ENCODE results near the gene PRKN.

The PRKN gene

GRCh38 chr6:162727322-162728182 is at the start of gene PRKN, which contains the start of gene PACRG:
Gene PRKN (minus strand): TSS chr6:162727766.
Gene PACRG (plus strand): TSS chr6:162727974.
- DNase-seq (ENCODE audit: low read depth, low spot score), result peak; percentile 93

GRCh38 chr6:162777091-162777490 is 49.5 kb upstream of the PRKN start:
- DNase-seq (ENCODE audit: low read depth, low spot score), result no peak

DNA sequence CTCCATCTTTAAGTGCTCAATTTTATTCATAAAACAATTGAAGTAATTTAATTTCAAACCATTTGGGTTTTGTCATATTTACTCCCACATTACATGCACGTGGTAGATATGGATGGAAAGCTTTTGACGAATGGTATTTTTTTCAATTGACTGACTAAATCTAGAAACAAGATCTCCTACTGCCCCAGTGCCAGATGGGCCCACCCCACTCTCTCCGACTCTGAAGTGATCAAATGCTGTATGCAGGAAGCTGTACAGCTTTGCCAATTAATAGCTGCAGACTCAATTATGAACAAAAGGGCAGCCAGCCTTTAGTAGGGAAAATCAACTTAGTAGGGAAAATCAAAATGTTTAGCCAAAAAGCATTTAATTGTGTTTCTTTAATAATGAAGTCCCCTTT is 46.4 kb upstream of the PRKN start:
- no peak for DNase-seq (ENCODE audit: low read depth, low spot score)

- no peak for DNase-seq (ENCODE audit: low read depth, low spot score)
Measured at GRCh38 chr6:162772466-162772865, 44.9 kb upstream of the PRKN start.

DNA sequence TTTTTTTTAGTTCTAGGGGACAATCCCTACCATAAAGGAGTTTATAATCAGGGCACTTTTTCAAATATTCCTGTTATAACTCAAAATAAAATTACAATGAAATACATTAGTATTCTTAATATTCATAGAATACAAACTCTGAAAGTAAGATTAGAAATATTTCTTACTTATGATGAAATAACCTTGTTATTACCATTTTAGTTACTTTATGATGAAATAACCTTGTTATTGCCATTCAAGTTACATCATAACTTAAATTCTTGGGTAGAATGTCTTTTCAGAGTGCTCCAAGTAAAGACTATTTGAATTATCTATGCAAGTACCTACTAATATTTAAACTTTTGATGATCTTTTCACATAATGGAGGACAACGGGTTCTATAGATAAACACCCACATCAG is 43.4 kb upstream of the PRKN start:
- no peak for DNase-seq (ENCODE audit: low read depth, low spot score)

DNA sequence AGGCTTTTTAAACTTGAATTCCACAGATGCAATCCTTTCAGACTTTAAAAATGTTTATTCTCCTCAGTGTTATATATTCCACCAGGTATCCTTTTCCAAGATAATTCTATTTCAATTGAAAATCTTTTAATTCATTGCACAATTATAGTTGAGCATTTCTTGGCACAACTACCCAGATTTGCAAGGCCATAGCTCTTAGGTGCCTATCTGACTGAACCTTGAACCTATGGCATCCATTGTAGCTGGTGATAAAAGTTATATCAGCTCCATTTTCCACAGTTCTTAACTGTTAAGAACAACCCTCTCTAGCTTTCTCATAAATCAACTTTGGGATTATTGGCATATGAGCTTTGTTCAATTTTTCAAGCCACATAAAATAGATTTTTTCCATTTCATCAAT is 42.6 kb upstream of the PRKN start:
- DNase-seq (ENCODE audit: low read depth, low spot score), result no peak

DNA sequence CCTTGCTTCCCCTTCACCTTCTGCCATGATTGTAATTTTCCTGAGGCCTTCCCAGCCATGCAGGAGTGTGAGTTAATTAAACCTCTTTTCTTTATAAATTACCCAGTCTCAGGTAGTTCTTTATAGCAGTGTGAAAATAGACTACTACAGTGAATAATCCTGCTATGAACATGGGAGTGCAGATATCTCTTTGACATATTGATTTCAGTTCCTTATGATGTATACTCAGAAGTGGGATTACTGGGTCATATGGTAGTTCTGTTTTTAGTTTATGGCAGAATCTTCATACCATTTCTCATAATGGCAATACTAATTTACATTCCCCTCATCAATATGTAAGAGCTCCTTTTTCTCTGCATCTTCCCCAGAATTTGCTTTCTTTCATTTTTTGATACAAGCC is 26.2 kb upstream of the PRKN start:
- no peak for DNase-seq (ENCODE audit: low read depth, low spot score)

- DNase-seq (ENCODE audit: low read depth, low spot score), result no peak
Measured at GRCh38 chr6:162751211-162751859, 23.8 kb upstream of the PRKN start.

GRCh38 chr6:162750776-162751175 is 23.2 kb upstream of the PRKN start:
- DNase-seq (ENCODE audit: low read depth, low spot score), result no peak

- no peak for DNase-seq (ENCODE audit: low read depth, low spot score)
Measured at GRCh38 chr6:162736961-162737360, 9.4 kb upstream of the PRKN start.

DNA sequence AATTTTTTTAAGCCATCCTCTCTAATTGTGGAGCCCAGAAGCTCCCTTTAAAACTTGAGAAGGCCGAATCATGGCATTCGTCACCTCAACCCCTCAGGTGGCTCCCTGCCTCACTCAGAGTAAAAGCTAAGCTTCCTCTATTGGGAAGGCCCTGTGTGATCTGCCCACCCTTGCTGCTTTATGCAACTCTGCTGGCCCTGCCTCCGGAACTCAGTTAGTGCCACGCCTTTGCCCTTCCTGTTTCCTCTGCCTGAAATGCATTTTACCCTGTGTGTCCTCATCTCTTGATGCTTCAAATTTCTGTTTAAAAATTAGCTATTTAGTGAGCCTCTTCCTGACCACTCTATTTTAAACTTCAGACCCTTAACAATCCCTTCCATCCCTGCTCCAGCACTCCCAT is 5.9 kb upstream of the PRKN start:
- no peak for DNase-seq (ENCODE audit: low read depth, low spot score)

DNA sequence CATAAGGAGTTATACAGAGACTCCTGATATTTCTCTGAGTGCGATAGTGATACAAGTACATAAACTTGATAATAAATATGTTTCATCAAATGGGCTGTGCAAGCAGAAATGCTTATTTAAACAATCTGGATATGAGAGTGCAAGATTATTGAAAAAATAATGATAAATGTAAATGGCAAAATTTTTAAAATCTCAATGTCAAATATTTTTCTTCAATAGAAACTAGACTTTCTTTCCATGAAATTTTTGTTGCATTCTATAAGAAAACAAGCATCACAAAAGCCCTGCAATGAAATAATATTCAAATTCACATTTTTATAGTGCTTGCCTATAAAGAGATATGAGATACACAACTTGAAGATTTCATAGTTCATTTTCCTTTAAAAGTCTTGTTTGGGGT is 2.9 kb upstream of the PRKN start:
- no peak for DNase-seq (ENCODE audit: low read depth, low spot score)

DNA sequence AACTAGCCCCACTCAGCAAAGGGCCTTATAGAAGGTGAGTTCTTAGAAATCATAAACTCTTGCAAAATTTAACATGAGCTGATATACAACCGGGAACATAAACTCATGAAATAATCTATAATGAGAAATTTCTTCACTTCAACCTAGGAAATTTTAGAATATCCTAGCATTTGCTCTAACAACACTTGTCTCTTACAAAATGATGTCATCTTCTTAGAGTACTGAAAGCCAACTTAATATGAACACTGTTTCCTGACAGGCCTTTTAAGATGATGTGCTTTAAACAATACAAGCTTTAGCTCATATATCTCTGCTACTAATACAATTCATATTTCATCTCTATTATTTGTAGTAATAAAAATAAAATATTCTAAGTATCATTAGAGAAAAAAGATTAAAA is 1.1 kb upstream of the PRKN start:
- no peak for DNase-seq (ENCODE audit: low read depth, low spot score)

GRCh38 chr6:162728197-162728596 is 631 bp upstream of the PRKN start:
- DNase-seq (ENCODE audit: low read depth, low spot score), result no peak

- DNase-seq (ENCODE audit: low read depth, low spot score), result no peak
Measured at GRCh38 chr6:162726947-162727321, 632 bp downstream of the PRKN start.

GRCh38 chr6:162722633-162723032 is 4.9 kb downstream of the PRKN start:
- no peak for DNase-seq (ENCODE audit: low read depth, low spot score)

DNA sequence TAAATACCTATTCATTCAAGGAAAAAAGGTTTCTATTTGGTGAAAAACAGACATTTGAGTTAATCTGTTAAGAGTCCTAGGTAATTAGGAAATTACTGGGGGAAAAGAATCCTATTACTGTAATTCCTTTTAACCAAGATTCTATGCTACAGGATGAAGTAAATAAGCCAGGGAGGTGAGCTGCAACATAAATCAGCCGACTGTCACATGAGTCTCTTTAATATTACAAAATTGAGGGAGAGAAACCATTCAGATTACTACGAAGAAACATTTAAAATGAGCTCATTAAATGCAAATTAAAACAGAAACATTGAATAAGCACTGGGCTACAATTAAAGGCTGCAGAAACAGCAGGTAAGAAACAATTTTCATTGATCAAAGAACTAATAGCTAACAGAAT is 5.3 kb downstream of the PRKN start:
- DNase-seq (ENCODE audit: low read depth, low spot score), result no peak

- DNase-seq (ENCODE audit: low read depth, low spot score), result no peak
Measured at GRCh38 chr6:162721404-162721687, 6.2 kb downstream of the PRKN start.

DNA sequence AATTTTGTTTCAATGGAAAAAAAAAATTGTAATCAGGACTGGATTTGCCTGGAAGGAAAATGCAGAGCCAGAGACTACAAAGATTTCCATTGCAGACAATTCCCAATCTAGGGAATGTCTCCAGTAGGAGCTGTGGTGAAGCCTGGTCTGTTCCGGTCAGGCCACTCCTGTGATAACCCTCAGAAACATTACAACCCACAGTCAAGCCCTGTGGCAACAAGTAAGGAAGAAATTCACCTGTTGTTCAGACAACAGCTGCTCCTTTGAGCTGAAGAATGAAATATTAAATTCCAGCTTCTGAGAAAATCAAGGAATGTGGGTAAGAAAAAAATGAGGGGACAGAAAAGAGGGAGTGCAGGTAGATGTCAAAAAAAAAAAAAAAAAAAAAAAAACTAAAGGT is 8.0 kb downstream of the PRKN start:
- no peak for DNase-seq (ENCODE audit: low read depth, low spot score)

GRCh38 chr6:162715601-162716000 is 12.0 kb downstream of the PRKN start:
- DNase-seq (ENCODE audit: low read depth, low spot score), result no peak

DNA sequence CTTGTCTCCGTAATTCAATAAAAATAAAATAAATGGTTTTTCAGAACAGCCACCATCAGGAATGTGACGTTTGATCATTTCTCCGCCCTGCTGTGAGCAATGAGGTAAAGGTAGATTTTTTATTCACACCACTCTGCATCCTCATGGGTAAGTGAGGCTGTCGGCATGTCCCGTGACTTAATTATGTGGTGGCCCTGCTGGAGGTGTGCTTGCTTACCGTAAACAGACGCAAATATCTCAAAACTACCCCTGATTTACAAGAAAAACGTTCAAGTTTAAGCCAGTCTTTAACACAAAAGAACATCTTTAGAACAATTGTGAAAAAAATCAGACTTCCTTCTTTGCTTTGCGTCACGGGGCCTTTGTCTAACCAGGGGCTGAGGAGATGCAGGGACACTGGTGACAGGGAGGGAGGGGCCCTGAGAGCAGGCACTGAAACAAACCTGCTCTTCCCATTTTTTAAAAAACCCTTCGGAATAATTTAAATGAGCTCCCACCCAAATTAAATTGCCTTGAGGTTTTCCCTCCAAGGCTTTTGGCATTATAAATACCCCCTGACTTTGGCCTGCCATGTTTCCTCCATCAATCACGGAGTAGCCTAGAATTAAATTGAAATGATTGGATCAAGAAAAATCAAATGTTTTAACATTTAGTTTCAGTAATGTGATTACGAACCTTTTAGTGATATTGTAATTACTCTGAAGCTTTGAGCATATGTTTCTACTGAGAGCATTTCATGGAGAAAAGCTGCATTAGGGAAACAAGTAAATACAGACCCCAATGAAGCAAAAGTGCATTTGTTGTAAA is 13.4 kb downstream of the PRKN start:
- no peak for DNase-seq (ENCODE audit: low read depth, low spot score)

DNA sequence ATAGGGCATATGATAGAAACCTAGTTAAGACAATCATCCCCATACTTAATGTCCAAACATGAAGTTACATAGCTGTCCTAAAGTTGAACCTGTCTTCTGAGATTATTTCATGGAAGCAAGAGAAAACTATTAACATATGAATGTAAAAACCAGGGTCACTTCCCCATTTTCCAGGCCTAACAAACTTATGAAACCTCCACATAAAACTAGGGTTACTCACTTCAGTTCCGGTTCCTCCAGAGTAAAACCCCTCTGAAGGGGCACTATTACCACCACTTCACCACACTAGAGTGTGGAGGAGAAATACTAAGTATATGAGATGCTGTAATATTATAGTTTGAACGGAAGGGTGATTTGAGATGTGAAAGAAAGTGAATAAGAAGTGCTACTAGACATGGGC is 14.9 kb downstream of the PRKN start:
- DNase-seq (ENCODE audit: low read depth, low spot score), result no peak

DNA sequence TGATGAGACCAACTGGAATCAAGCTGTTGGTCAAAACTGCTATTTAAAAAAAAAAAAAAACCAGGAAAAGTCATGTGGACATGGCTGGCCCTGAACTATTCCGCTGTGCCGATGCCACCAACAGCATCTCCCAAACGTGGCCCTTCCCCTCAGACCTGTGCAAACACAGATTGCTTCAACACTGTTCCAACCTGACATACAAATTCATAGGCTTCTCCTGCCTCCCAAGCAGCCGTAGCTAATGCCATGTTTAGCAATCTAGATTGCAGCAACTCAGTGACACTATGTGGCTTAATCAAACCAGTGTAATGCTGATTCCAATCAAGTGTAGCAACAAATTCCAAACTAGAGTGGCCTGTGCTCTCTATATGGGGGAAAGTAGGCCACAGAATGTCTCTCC is 16.2 kb downstream of the PRKN start:
- no peak for DNase-seq (ENCODE audit: low read depth, low spot score)

All from iPS DF 19.7 (cell line).